22Rv1 (cell line): ENCODE measurements around the gene RFPL2.

Experiments used
- ZFX ChIP-seq: fragments of 450-650 bp; IDR thresholded peaks from 2 replicates; pipeline ENCODE4 v1.6.1; 2017; ENCODE audit warnings: antibody characterized with exemption, borderline replicate concordance
- TF ChIP-seq, protein P1 (sequence below): fragments of 450-650 bp; IDR thresholded peaks from 2 replicates; pipeline ENCODE4 v1.5.1; 2017; ENCODE audit warnings: mild to moderate bottlenecking

DNA sequence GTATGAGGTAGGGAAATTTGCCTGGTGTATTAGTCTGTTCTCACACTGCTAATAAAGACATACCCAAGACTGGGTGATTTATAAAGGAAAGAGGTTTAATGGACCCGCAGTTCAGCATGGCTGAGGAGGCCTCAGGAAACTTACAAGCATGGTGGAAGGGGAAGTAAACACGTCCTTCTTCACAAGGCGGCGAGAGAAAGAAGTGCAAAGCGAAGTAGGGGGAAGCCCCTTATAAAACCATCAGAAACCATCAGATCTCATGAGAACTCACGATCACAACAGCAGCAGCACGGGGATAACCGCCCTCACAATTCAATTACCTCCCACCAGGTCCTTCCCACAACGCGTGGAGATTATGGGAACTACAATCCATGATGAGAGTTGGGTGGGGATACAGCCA, 12.0 kb upstream of the RFPL2 start:
- TF ChIP-seq, protein P1, sequence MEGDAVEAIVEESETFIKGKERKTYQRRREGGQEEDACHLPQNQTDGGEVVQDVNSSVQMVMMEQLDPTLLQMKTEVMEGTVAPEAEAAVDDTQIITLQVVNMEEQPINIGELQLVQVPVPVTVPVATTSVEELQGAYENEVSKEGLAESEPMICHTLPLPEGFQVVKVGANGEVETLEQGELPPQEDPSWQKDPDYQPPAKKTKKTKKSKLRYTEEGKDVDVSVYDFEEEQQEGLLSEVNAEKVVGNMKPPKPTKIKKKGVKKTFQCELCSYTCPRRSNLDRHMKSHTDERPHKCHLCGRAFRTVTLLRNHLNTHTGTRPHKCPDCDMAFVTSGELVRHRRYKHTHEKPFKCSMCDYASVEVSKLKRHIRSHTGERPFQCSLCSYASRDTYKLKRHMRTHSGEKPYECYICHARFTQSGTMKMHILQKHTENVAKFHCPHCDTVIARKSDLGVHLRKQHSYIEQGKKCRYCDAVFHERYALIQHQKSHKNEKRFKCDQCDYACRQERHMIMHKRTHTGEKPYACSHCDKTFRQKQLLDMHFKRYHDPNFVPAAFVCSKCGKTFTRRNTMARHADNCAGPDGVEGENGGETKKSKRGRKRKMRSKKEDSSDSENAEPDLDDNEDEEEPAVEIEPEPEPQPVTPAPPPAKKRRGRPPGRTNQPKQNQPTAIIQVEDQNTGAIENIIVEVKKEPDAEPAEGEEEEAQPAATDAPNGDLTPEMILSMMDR = no peak
- no peak for TF ChIP-seq ZFX
